ENCODE measurements around the gene PRR14. TPM values are rescaled to one million over a fixed set of nuclear protein-coding genes. Genes with fewer than 3 reads are reported as not detected.
A peak's percentile ranks its signal among the peaks of the same experiment; 100 is the strongest.

The PRR14 gene
- total RNA-seq, 2 donors from 2014 or later, result 37.5 to 66.7 TPM

DNA sequence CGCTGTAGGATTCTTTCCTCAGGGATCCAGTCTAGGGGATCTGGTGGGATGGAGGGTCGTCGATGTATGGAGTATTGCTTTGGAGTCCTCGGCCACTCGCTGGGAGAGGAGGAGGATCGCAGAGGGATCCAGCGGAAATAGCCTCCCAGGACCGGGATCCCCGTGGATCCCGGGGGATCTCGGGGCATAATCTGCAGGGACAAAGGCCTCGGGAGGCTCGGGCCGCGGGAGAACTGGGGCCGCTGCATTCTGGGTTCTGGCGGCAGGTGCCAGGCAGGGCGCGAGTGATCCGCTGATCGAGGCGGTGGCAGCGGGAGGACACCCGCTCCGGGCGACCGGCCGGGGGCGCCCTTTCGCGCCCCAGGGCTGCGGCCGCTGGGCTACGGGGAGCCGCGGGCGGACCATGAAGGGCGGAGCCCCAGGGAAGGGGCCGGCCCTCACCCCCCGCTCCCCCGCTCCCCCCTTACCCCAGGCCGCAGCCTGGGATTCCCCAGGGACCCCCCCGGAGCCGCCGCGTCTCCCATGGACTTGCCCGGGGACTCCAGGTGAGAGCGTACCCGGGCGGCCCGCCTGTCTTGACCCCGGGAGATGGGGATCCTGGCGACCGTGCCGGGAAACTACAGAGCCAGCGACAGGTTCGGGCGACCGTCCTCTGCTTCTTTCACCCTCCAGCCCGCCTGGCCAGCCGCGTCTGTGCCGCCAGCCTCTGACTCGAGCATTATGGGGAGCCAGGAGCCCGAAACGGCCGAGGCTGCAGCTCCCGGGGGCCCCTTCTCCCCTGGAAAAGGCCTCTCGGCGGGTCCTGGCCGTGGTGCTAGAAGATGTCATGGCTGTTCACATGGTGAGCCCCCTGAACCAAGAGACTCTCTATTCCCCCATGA, 604 bp downstream of the PRR14 start:
- 0% methylated on average over 34 of the region's 71 CpGs for WGBS
- TF ChIP-seq POLR2A (IDR thresholded peaks at IDR 0.05) (peak; percentile 22), POLR2AphosphoS5 (IDR thresholded peaks at IDR 0.05) (no peak)
- TF ChIP-seq, protein P1, sequence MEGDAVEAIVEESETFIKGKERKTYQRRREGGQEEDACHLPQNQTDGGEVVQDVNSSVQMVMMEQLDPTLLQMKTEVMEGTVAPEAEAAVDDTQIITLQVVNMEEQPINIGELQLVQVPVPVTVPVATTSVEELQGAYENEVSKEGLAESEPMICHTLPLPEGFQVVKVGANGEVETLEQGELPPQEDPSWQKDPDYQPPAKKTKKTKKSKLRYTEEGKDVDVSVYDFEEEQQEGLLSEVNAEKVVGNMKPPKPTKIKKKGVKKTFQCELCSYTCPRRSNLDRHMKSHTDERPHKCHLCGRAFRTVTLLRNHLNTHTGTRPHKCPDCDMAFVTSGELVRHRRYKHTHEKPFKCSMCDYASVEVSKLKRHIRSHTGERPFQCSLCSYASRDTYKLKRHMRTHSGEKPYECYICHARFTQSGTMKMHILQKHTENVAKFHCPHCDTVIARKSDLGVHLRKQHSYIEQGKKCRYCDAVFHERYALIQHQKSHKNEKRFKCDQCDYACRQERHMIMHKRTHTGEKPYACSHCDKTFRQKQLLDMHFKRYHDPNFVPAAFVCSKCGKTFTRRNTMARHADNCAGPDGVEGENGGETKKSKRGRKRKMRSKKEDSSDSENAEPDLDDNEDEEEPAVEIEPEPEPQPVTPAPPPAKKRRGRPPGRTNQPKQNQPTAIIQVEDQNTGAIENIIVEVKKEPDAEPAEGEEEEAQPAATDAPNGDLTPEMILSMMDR (IDR thresholded peaks at IDR 0.05), result peak; percentile 48 to 77 (median 60)
- Histone ChIP-seq H3K36me3 (peaks cover 0 to 20% of the 10 kb centered on the region in 2 donors), H3K9me3 (no peaks in the 10 kb centered on the region), H3K4me1 (replicated peaks) (peaks cover 12% of the 10 kb centered on the region), H3K4me3 (peak overlapping the region; percentile 59 to 75), H3K27me3 (replicated peaks; ENCODE audit: insufficient read depth) (no peaks in the 10 kb centered on the region), H3K27ac (peak overlapping the region; percentile 91 to 95)
- peak; percentile 50 for DNase-seq (ENCODE audit: low spot score)
- intact Hi-C loops (cut with DNase I), result loop anchor here (5.0 to 10.0 kb wide), 3 partner anchors 79 to 847 kb away; partner anchors contain the start of genes ALDOA, MAZ and ZNF688

DNA sequence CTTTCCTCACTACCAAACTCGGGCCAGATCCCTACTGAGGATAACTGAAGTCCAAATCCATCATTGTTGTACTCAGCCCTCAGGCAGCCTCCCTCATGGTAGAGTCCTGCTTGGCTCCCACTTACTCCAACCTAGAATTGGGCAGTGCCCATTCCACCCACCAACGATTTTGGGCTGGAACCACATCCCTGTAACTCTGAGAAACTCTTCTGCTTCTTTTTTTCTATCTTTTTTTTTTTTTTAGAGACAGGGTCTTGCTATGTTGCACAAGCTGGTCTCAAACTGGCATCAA, 1.2 kb downstream of the PRR14 start:
- 6% methylated on average over 2 of the region's 2 CpGs for WGBS
- Histone ChIP-seq H3K4me1 (replicated peaks) (peaks cover 12% of the 10 kb centered on the region), H3K4me3 (peak overlapping the region; percentile 59 to 75), H3K36me3 (peaks cover 0 to 20% of the 10 kb centered on the region in 2 donors), H3K27me3 (replicated peaks; ENCODE audit: insufficient read depth) (no peaks in the 10 kb centered on the region), H3K9me3 (no peaks in the 10 kb centered on the region), H3K27ac (peak overlapping the region; percentile 91 to 95)
- intact Hi-C loops (cut with DNase I), result loop anchor here (5.0 to 10.0 kb wide), 3 partner anchors 80 to 847 kb away; partner anchors contain the start of genes ALDOA, MAZ and ZNF688
- TF ChIP-seq, protein P1 (IDR thresholded peaks at IDR 0.05), result no peak
- no peak for TF ChIP-seq POLR2A (IDR thresholded peaks at IDR 0.05)
- no peak for TF ChIP-seq POLR2AphosphoS5 (IDR thresholded peaks at IDR 0.05)
- DNase-seq (ENCODE audit: low spot score), result no peak

DNA sequence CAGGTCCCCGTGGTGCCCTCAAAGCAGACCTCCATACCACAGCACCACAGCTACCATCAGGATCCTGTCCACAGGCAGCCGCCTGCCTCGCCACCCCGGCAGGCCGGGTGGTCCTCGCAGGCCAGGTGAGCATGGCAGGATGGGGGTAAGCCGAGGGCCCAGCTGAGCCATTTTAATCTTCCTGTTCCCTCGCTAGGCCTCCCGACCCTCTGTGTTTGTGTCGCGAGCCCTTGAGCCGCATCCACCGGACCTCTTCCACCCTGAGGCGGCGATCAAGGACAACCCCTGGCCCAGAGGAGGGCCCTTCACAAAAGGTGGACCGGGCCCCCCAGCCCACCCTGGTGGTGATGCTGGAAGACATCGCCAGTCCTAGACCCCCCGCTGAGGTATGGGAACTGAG, 2.0 kb downstream of the PRR14 start:
- TF ChIP-seq, protein P1 (IDR thresholded peaks at IDR 0.05), result no peak
- no peak for TF ChIP-seq POLR2A (IDR thresholded peaks at IDR 0.05)
- H3K27ac ChIP-seq, result no peak overlapping the region
- H3K27me3 ChIP-seq (replicated peaks; ENCODE audit: insufficient read depth), result no peaks in the 10 kb centered on the region
- no peaks in the 10 kb centered on the region for H3K9me3 ChIP-seq
- 95% methylated on average over 18 of the region's 18 CpGs for WGBS
- intact Hi-C loops (cut with DNase I), result loop anchor here (5.0 to 10.0 kb wide), 3 partner anchors 80 to 848 kb away; partner anchors contain the start of genes ALDOA, MAZ and ZNF688
- no peak for DNase-seq (ENCODE audit: low spot score)
- peaks cover 0 to 20% of the 10 kb centered on the region in 2 donors for H3K36me3 ChIP-seq
- H3K4me1 ChIP-seq (replicated peaks), result peaks cover 12% of the 10 kb centered on the region
- no peak overlapping the region for H3K4me3 ChIP-seq

DNA sequence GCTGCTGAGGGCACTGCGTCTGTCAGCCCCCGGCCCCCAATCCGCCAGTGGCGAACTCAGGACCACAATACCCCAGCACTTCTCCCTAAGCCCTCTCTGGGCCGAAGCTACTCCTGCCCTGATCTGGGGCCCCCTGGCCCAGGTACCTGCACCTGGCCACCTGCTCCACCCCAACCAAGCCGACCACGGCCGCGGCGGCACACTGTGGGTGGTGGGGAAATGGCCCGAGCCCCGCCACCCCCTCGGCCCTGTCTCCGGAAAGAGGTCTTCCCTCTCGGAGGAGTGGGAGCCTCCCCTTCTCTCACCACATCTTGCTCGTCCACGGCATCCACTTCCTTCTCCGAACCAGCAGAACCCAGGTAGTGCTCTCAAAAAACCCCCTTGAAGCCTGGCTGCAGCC, 4.1 kb downstream of the PRR14 start:
- no peak for DNase-seq (ENCODE audit: low spot score)
- no peaks in the 10 kb centered on the region for H3K9me3 ChIP-seq
- H3K4me3 ChIP-seq, result no peak overlapping the region
- no peaks in the 10 kb centered on the region for H3K27me3 ChIP-seq (replicated peaks; ENCODE audit: insufficient read depth)
- H3K36me3 ChIP-seq, result peaks cover 0 to 20% of the 10 kb centered on the region in 2 donors
- WGBS, result 96% methylated on average over 18 of the region's 18 CpGs
- intact Hi-C loops (cut with DNase I), result loop anchor here (5.0 to 10.0 kb wide), 4 partner anchors 42 to 850 kb away; partner anchors contain the start of genes ALDOA, MAZ, SRCAP and ZNF688
- no peak for TF ChIP-seq POLR2AphosphoS5 (IDR thresholded peaks at IDR 0.05)
- TF ChIP-seq, protein P1 (IDR thresholded peaks at IDR 0.05), result no peak
- no peak for TF ChIP-seq POLR2A (IDR thresholded peaks at IDR 0.05)
- no peak overlapping the region for H3K27ac ChIP-seq
- H3K4me1 ChIP-seq (replicated peaks), result peaks cover 9% of the 10 kb centered on the region

Measured in prostate gland (tissue), 2 donors.